NOMO-1 treated with dmso at 0.1 percent for 144 hours (cell line): ENCODE measurements around the gene KPNA6.
A peak's percentile ranks its signal among the peaks of the same experiment; 100 is the strongest.

Experiments
- DNase-seq: peaks from one replicate; lab custom pipeline; 2025; ENCODE audit not compliant: unreplicated experiment; lab: John Stamatoyannopoulos, UW

Gene KPNA6

DNA sequence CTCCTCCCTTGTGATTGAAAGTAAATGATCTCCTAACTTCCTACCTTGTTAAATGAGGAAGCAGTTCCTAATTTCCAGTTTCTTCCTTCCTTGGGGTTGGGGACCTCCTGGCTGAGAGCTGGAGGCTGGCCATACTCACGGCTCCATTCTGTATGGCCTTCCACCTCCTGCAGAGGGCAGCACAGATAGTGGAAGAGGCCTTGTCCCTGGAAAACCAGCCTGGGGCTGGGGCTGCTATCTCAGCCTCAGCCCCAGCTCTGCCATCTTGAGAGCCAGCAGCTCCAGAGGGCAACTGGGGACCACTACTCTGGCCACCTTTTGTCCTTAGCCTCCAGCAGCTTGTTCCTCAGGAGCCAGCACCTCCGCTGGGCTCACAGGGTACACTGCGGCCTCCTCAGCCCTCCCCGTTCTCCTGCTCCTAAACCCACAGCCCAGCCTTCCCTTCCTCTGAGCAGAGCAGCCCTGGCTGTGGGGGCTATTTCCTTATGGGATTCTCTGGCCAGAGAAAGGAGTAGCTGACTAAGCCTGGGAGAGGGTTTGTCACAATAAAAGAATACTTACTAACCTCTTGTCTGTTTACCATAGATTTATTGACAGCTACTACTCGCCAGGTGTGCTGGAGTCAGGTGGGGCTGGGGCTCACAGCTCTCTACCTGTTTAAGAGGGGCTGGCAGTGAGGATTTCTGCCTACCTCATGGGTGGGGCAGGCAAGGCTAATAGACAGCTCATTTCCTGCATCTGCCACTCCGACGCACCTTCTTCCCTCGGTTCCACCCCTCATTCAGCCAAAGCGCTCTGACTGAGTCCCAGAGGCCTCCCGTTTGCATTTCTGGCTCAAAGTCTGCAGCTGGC is 108.0 kb downstream of the KPNA6 start:
- DNase-seq = peak; percentile 32

GRCh38 chr1:32216566-32216965 is 108.7 kb downstream of the KPNA6 start:
- DNase-seq = no peak

GRCh38 chr1:32219022-32219421 is 111.2 kb downstream of the KPNA6 start:
- no peak for DNase-seq

DNA sequence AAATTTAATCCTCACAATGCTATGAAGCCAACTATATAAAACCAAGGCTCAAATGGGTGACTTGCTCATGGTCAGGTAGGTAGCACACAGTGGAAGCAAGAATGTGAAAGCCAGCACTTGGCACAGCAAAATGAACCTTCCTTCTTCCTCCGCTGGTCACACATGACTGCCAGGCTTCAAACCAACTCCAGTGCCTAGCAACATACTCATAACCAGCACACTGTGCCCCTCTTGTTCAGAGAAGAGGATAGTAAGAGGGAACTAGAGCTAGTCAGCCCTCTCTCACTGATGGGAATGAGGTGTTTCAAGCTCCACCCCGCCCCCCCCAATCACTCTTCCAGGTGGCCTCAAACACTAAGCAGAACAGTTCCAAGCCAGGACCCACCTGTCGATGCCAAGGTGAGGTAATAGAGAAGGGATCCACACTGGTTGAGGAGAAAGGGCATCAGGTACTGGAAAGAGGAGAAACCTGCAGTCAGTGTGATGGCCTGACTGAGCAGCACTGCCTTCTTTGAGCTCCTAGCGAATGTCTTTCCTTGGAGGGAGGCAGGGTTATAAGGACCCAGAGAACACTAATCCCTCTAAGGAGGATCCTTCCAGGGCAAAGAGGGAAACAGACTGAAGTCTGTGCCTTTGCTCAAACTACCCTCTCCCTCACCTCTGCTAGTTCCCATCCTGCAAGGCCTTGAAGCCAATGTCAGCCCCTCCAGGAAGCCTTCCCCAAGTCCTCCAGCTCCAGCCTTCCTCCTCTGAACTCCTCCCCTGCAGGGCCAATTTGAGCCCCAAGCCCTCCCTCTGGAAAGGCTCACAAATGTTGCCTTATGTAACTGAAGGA is 113.1 kb downstream of the KPNA6 start:
- no peak for DNase-seq

DNA sequence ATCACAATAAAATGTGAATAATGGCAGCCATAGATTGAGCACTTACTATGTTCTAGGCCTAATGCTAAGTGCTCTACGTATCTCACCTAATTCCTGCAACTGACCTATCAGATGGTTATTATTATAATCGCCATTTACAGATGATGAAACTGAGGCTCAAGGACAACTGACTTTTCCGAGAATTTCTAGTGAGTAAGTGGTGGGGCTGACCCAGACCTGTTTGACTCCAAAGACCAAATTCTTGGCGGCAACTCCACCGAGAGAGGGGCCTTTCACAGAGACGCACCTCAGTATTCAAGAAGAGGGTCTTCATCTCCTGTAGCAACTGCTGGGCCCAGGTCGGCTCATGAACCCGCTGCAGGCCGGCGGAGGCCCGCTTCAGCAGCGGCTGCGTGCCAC is 113.7 kb downstream of the KPNA6 start:
- DNase-seq = no peak

- DNase-seq = peak; percentile 76
These were observed 114.3 kb downstream of the KPNA6 start, which contains the start of the genes EIF3I and TMEM234 for GRCh38 chr1:32221980-32222755. EIF3I (plus strand) TSS chr1:32222407; CDS start chr1:32222442, 35 bp downstream. TMEM234 (minus strand) TSS chr1:32222353; CDS start chr1:32222322, 31 bp downstream.

GRCh38 chr1:32223683-32224082 is 115.8 kb downstream of the KPNA6 start:
- DNase-seq = no peak

- DNase-seq = no peak
These were observed 116.4 kb downstream of the KPNA6 start for GRCh38 chr1:32224285-32224684.
